ENCODE results near the gene MMD.

DNA sequence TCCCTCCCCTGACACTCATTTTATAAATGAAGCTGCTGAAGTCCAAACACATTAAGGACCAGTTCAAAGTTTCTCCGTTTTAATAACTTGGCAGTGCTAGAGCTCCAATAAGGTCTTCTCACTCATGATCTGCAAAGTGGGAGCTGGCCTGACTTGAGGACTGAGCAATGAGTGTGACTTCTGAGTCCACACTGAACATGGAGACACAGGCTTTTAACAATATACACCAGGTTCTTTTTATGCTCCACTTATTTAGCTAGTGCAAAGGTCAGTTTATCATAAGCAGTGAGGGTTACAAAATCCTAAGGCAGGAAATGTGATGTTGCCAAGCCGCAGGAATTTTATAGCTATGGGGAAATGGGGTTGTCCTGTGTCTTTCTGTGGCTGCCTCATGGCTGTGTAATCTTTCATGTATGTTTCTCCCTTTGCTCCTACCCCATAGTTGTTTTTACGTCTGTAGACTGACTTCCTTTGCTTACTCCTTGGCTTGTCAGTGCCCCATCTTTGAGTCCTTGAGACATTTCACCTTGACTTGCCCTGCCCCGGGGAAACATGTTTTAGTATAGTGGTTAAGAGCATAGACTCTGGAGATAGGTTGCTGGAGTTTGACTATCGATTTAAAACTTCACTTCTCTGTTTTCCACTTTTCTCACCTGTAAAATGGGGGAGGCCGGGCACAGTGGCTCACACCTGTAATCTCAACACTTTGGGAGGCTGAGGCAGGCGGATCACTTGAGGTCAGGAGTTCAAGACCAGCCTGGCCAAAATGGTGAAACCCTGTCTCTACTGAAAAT is 12.2 kb upstream of the MMD start:
- no peak for TF ChIP-seq POLR2A (IDR thresholded peaks at IDR 0.05)
- peak; percentile 89 for TF ChIP-seq POLR2AphosphoS5 (IDR thresholded peaks at IDR 0.05)
- TF ChIP-seq, protein P1, sequence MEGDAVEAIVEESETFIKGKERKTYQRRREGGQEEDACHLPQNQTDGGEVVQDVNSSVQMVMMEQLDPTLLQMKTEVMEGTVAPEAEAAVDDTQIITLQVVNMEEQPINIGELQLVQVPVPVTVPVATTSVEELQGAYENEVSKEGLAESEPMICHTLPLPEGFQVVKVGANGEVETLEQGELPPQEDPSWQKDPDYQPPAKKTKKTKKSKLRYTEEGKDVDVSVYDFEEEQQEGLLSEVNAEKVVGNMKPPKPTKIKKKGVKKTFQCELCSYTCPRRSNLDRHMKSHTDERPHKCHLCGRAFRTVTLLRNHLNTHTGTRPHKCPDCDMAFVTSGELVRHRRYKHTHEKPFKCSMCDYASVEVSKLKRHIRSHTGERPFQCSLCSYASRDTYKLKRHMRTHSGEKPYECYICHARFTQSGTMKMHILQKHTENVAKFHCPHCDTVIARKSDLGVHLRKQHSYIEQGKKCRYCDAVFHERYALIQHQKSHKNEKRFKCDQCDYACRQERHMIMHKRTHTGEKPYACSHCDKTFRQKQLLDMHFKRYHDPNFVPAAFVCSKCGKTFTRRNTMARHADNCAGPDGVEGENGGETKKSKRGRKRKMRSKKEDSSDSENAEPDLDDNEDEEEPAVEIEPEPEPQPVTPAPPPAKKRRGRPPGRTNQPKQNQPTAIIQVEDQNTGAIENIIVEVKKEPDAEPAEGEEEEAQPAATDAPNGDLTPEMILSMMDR (IDR thresholded peaks at IDR 0.05): no peak
